Stimulated activated CD4-positive, alpha-beta T cell treated with anti-CD3 and anti-CD28 coated beads, TNF-alpha, amount 100 ng/mL, for 48 hours (primary cell): ENCODE measurements around the gene MCM5.
"Not testable (repeated sequence)": the region's sequence is repeated elsewhere in the genome, so short reads cannot be mapped to it uniquely, and the experiment has no call there.

Source experiments
- DNase-seq, 3 donors: peaks; one replicate each; pipeline ENCODE4 v3.0.0-alpha.2; 2020; ENCODE audit warnings: low read depth in 3 of 3

Gene MCM5

GRCh38 chr22:35452351-35452781 is 52.4 kb downstream of the MCM5 start:
- DNase-seq, result no peak

- no peak for DNase-seq
These were observed 53.1 kb downstream of the MCM5 start for GRCh38 chr22:35452810-35453743.

- no peak for DNase-seq
These were observed 54.6 kb downstream of the MCM5 start for GRCh38 chr22:35454416-35455054.

- no peak for DNase-seq
These were observed 55.6 kb downstream of the MCM5 start for GRCh38 chr22:35455529-35455928.

DNA sequence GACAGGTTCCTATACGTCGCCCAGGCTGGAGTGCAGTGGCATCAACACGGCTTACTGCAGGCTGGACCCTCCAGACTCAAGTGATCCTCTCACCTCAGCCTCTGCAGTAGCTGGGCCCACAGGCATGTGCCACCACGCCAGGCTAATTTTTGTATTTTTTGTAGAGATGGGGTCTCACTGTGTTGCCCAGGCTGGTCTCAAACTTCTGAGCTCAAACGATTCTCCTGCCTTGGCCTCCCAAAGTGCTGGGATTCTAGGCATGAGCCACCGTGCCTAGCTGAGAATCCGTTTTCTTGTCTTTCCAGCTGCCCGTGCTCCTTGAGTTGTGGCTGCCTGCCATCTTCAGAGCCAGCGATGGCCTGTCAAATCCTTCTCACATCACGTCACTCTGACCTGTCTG is 56.8 kb downstream of the MCM5 start:
- DNase-seq, result no peak

- DNase-seq, result no peak
These were observed 58.0 kb downstream of the MCM5 start for GRCh38 chr22:35457729-35458546.

- DNase-seq, result no peak
These were observed 58.8 kb downstream of the MCM5 start for GRCh38 chr22:35458547-35459422.

DNA sequence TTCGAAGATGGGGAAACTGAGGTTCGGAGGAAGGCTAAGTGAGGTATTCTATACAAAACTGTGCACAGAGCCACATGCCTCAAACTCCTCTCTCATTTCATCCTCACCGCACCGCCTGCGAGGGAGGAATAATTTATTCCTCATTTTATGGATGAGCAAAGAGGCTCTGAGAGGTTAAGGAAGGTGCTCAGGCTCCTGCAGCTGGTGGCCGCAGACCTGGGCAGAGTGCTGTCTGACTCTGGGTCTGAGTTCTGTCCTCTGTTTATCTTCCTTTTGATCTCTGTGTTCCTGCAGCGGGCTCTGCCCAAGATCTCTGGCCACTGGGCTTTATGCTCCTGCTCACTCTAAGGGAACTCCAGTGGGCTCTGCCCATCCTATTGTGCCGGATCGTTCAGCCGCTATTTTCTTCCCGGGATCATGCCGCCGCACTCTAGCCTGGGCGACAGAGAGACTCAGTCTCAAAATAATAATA is 59.5 kb downstream of the MCM5 start:
- no peak for DNase-seq

- not testable (repeated sequence) for DNase-seq
These were observed 60.0 kb downstream of the MCM5 start for GRCh38 chr22:35459976-35460375.

- DNase-seq, result no peak
These were observed 60.7 kb downstream of the MCM5 start for GRCh38 chr22:35460688-35461087.

DNA sequence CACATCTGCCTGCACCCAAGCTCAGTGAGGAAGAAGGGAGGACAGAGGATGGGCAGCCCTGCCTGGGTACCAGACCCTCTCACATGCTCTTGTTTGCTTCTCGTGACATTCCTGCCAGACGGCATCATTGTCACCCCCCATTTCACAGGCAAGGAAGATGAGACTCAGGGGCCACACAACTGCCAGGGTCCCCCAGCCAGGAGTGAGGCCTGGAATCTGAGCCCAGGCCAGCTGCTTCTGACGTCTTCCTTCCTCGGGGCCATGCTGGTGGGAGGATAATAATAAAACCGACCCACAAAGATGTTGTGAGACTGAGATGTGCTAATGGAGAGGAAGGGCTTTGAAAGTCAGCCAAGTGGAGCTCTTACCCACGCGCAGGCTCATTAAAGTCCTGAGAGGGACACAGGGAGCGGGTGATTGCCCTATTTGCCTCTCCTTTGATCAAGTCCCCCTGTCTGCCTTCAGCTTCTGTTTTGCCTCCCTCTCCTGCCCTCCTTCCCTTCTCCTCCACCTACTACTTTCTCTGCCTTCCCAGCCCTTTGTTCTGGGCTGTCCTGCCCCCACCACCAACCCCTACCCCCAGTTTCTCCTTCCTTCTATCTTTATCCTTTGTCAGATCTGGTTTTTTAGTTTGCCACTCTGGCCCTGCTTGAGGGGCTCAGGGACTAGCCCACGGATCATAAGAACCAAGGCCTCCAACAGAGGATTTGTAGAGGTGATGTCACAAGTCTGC is 62.7 kb downstream of the MCM5 start:
- no peak for DNase-seq

- no peak for DNase-seq
These were observed 63.4 kb downstream of the MCM5 start for GRCh38 chr22:35463231-35463933.

DNA sequence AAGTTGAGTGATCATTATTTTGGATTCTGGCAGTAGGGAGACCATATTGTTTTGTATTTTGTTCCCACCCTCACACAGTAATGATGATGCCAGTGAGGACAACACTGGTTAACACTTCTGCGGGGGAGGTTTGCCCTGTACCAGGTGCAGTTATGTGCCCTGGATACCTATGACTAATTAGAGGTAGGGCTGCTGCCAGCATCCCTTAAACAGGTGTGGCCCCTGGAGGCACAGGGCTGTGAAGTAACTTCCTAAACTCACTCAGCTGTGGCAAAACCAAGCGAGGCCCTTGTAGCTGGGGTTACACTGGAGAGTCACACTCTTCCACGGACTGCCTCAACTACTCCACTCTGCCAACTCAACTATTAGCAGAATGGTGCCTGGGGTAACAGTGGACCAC is 64.5 kb downstream of the MCM5 start:
- no peak for DNase-seq

GRCh38 chr22:35465109-35465701 is 65.3 kb downstream of the MCM5 start:
- no peak for DNase-seq

GRCh38 chr22:35467681-35468434 is 67.9 kb downstream of the MCM5 start:
- DNase-seq, result no peak

- DNase-seq, result no peak
These were observed 71.0 kb downstream of the MCM5 start for GRCh38 chr22:35470903-35471321.

DNA sequence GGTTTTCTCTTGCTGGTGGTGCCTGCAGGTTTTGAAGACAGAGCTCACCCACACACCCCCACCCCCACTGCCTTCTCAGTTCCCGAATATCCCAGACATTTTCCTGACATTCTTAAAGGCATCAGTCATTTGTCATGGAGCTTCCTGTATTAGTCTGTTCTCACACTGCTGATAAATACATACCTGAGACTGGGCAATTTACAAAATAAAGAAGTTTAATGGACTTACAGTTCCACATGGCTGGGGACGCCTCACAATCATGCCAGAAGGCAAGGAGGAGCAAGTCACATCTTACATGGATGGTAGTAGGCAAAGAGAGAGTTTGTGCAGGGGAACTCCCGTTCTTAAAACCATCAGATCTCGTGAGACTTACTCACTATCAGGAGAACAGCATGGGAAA is 71.6 kb downstream of the MCM5 start:
- not testable (repeated sequence) for DNase-seq

GRCh38 chr22:35472488-35472887 is 72.5 kb downstream of the MCM5 start:
- no peak for DNase-seq

DNA sequence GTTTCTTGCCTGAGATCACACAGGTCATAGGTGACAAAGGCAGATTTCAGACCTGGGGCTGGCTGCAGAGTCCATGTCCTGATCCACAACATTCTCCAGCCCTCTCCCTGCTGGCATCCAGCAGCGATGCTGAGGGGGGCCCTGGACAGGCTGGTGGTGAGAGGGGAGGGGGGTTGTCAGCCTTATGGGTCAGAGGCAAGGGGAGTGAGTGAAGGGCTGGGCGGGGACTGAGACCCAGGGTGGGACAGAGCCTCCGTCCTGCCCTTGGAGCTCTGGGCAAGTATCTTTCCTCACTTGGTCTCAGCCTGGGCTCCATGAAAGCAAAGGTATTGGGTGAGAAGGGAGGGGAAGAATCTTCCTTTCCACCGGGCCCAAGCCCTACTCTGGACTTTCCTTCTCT is 74.0 kb downstream of the MCM5 start:
- no peak for DNase-seq
